ENCODE data around the gene ADAMTS12. TPM values are rescaled to one million over a fixed set of nuclear protein-coding genes. Genes with fewer than 3 reads are reported as not detected.

Gene ADAMTS12
- total RNA-seq, 1 experiment from 2014 or later: 17.5 TPM

DNA sequence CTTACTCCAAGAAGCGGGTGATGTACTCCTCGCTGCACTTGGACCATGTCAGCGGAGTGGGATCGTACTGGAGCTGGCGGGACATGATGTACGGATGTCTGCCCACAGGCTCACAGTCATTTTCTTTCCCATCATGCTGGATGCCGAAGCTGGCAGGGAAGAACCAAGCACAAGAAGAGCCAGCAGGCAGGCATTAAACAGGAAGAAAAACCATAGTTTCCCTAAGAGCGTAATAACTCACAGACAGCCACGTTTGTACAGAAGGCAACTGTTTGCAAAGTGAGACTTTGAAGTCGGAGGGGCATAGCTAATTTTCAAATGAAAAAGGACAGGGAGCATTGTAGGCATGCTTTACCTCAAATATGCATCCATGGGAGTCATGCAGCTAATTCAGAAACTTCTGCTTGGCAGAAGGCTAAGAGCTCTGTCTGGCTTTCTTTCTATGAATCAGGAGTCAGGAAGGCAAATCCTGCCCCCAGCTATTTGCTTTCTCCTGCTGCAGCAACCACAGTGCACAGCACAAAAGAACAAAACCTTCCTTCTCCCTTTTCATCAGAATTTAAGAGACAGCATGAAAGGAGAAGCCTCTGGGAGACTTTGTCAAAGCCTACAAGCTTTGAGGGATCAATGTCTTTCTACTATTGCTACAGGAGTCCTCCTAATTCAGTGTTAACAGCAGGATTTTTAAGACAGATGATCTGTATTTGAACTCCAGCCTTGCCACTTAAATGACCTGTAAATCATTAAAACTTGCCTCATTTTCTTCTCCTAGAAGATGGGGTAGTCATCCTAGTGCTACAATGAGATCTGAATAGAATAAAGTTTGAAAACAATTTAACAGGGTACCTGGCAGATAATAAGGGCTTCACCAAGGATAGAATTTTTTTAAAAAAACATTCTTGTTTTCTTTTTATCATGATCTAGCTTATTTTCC lies 242.0 kb downstream of the ADAMTS12 start:
- Histone ChIP-seq H3K9me3 (replicated peaks) (no peaks in the 10 kb centered on the region; the same call in 1 of the 2 replicates), H3K27ac (no peak overlapping the region), H3K4me1 (0 out of 2 replicates have a peak, but pooled peaks cover 3% of the 10 kb centered on the region), H3K4me3 (no peak overlapping the region), H3K27me3 (no peaks in the 10 kb centered on the region), H3K36me3 (peaks cover 8% of the 10 kb centered on the region; the same call in 1 of the 2 replicates)
- no peak for DNase-seq

DNA sequence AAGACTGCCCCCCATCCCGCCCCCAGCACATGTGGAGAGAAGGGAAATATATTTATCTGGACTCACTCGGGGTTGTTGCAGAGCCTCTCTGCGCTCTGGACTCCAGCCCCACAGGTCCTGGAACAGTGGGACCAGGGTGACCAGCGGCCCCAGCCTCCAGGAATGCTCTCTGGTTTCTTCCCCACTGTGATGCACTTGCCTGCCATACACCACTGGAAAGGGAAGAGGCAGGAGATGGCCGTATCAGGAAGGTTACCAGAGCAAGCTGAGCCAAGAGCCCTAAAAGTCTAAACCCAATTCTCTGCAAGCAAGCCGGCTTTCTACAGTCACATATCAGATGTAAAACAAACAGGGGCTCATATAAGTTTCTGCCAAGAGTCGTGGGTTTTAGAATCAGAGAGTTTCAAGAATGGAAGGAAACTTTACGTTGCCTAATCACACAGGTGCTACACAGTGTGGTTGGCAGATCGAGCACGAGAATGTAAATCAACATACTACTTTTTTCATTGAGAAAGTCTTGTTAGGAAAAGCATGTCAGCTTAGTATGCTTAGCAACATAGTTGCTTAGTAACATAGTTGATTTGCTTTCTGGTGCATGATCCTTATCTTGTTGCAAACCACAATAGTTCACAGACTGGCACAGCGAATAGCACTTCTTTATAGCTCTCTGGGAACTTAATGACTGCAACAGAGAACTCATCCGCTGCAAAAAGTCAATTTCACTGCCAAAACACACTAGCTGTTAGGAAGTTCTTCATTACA lies 249.9 kb downstream of the ADAMTS12 start:
- peaks cover 8% of the 10 kb centered on the region for H3K9me3 ChIP-seq (replicated peaks)
- no peak overlapping the region for H3K27ac ChIP-seq
- H3K36me3 ChIP-seq: peaks cover 15% of the 10 kb centered on the region; the same call in 1 of the 2 replicates
- no peak overlapping the region for H3K4me3 ChIP-seq
- no peak for DNase-seq
- H3K27me3 ChIP-seq: no peaks in the 10 kb centered on the region
- 0 out of 2 replicates have a peak, but pooled peaks cover 3% of the 10 kb centered on the region for H3K4me1 ChIP-seq

DNA sequence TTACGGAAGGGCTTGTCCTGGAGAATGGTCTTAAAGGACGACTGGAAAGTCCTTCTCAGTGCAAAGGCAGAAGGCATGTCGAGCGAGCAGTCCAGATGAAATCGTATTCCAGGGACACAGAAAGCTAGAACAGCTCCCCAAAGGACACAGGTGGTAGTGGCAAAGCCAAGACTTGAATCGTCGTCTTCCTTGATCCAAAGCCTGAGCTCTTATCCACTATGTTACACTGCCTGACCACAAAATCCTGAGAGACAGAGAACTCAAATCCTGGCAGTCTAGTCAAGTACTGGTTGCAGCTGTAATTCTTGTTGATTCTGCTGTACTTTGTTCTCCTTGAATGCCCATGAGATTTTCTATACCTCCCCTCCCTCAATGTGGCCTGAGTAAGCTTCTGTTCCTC lies 252.3 kb downstream of the ADAMTS12 start:
- Histone ChIP-seq H3K4me1 (no peaks in the 10 kb centered on the region), H3K4me3 (no peak overlapping the region), H3K27ac (no peak overlapping the region), H3K27me3 (no peaks in the 10 kb centered on the region), H3K36me3 (peaks cover 14% of the 10 kb centered on the region; the same call in 1 of the 2 replicates), H3K9me3 (replicated peaks) (peaks cover 8% of the 10 kb centered on the region)
- no peak for DNase-seq

DNA sequence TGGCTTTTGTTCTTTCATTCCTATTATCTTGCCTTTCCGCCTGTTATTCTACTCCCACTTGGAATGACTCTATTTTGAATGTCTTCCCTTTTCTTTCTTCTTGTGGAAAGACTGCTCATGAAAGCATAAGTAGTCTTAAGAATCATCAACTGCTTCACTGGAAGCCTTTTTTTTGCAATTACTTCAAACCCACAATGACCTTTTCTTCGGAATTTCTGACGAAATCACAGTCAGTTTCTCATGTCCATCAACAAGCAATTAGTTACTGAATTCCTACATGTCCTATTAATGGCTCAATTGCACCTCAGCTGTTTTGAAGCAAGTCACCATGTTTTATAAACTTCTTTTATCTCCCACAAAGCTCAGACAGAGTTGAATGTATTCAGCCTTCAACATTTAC lies 254.8 kb downstream of the ADAMTS12 start:
- H3K4me3 ChIP-seq: no peak overlapping the region
- DNase-seq: no peak
- H3K9me3 ChIP-seq (replicated peaks): no peaks in the 10 kb centered on the region
- H3K36me3 ChIP-seq: peaks cover 8% of the 10 kb centered on the region; the same call in 1 of the 2 replicates
- H3K27ac ChIP-seq: no peak overlapping the region
- no peaks in the 10 kb centered on the region for H3K4me1 ChIP-seq
- no peaks in the 10 kb centered on the region for H3K27me3 ChIP-seq

DNA sequence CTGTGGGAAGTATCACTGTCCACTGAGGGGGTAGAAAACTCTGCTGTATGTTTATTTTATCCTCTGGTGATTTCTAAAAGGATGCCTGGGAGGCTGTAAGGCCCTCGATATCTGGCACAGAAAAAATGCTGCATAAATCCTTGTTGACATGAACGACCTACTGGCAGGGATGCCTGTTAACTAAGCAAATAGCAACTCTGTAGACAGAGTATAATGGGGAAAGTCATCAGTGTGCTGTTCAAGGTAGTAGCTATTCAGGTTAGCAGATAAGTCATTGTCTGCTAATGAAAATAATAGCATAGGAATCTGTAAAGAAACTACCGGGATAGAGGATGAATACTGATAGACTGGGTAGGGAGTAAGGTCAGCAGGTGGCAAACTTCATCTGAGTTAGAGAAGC lies 256.2 kb downstream of the ADAMTS12 start:
- Histone ChIP-seq H3K27ac (no peak overlapping the region), H3K4me1 (no peaks in the 10 kb centered on the region), H3K9me3 (replicated peaks) (no peaks in the 10 kb centered on the region), H3K4me3 (no peak overlapping the region), H3K27me3 (no peaks in the 10 kb centered on the region), H3K36me3 (peaks cover 8% of the 10 kb centered on the region; the same call in 1 of the 2 replicates)
- no peak for DNase-seq

DNA sequence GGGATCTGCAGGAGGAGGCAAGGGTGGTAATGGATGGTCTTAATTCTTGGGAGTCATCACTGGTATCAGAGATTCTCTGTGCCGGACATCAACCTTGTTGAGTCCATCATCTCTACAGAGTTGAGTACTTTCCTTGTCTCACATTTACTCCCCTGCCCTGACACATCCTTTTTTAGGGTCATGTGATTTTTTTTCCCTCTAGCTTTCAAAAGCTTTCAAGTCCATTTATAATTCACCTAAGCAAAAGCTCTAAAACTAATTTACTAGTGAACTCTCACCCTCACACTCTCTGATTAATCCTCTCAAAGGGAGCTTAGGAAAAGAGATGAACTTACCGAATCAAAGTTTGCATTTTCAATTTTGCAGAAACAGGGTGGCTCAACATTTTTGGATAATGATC lies 258.1 kb downstream of the ADAMTS12 start:
- H3K9me3 ChIP-seq (replicated peaks): no peaks in the 10 kb centered on the region
- no peak for DNase-seq
- peaks cover 8% of the 10 kb centered on the region; the same call in 1 of the 2 replicates for H3K36me3 ChIP-seq
- H3K4me3 ChIP-seq: no peak overlapping the region
- H3K4me1 ChIP-seq: no peaks in the 10 kb centered on the region; the same call in 1 of the 2 replicates
- H3K27ac ChIP-seq: no peak overlapping the region
- H3K27me3 ChIP-seq: no peaks in the 10 kb centered on the region

DNA sequence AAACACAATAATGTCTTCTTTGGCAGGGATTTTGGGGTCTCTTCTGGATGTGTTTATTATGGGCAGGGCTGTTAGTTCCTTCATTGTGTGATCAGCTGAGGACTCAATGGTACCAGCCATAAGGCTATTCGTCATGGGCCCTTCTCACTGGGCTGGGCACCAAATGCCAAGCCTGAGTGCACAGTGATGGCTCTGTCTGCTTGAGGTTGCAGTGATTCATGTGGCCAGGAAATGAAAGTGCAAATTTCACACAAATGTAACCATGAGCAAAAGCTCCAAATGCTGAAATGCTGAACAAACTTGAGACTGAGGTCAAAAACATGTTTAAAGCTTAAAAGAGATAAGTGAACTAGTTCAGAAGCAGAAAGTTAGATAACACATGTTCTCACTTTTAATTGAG lies 260.0 kb downstream of the ADAMTS12 start:
- Histone ChIP-seq H3K4me3 (no peak overlapping the region), H3K27me3 (no peaks in the 10 kb centered on the region), H3K4me1 (no peaks in the 10 kb centered on the region; the same call in 1 of the 2 replicates), H3K9me3 (replicated peaks) (no peaks in the 10 kb centered on the region), H3K36me3 (peaks cover 4% of the 10 kb centered on the region; the same call in 1 of the 2 replicates), H3K27ac (no peak overlapping the region)
- no peak for DNase-seq

DNA sequence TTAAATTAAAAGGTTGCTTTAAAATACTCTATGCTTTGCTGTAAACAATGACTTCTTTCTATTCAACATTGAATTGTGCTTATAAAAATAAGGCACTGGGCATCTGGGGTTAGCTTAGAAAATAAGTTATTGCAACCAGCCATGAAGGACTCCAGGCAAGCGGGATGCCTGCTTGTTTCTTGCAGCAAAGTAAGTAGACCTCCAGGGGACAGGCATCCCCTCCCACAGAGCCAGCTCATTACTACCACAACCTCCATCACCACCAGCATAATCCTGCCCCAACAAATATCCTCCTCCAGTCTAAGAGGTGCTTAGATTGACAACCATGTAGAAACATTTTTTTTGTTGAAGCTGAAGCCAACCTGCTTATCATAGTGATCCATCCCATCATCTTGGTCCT lies 260.7 kb downstream of the ADAMTS12 start:
- Histone ChIP-seq H3K9me3 (replicated peaks) (no peaks in the 10 kb centered on the region), H3K4me3 (no peak overlapping the region), H3K36me3 (peaks cover 4% of the 10 kb centered on the region; the same call in 1 of the 2 replicates), H3K27ac (no peak overlapping the region), H3K4me1 (no peaks in the 10 kb centered on the region; the same call in 1 of the 2 replicates), H3K27me3 (no peaks in the 10 kb centered on the region)
- DNase-seq: no peak

DNA sequence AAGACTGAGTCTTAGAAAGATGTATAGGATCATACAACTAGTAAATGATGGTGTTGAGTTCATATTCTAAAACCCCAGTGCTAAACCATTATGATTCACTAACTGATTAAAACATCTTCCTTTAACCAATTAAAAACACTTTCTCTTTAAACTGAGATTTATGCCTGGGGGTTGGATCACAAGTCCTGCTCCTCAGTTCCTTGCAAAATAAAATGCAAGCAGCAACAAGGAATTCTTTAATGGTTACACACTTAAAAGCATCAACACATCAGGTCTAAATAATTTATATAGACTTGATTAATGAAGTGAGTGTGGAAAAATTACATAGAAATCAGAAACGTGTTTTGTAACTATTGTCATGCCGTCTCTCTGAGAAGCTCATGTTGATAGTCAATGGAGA lies 261.8 kb downstream of the ADAMTS12 start:
- no peaks in the 10 kb centered on the region; the same call in 1 of the 2 replicates for H3K4me1 ChIP-seq
- peaks cover 4% of the 10 kb centered on the region; the same call in 1 of the 2 replicates for H3K36me3 ChIP-seq
- DNase-seq: no peak
- H3K9me3 ChIP-seq (replicated peaks): no peaks in the 10 kb centered on the region
- H3K27me3 ChIP-seq: no peaks in the 10 kb centered on the region
- no peak overlapping the region for H3K27ac ChIP-seq
- no peak overlapping the region for H3K4me3 ChIP-seq

DNA sequence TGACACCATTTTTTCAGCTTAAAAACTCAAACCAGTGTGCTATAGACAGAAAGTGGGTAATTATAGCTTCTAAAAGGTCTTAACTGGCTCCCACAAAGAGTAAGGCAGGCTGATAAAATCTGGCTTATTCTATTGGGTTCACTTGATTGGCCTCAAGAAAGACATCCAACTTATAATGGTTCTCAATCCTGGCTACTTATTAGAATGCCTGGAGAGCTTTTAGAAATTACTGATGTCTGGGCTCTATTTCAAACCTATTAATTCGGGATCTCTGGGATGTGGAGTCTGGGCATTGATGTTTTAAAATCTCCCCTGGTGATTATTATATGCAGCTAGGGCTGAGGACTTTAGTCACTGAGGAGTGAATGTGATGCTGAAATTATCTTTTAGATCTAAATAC lies 263.0 kb downstream of the ADAMTS12 start:
- Histone ChIP-seq H3K36me3 (peaks cover 2% of the 10 kb centered on the region; the same call in 1 of the 2 replicates), H3K4me1 (no peaks in the 10 kb centered on the region; the same call in 1 of the 2 replicates), H3K27ac (no peak overlapping the region), H3K4me3 (no peak overlapping the region), H3K27me3 (no peaks in the 10 kb centered on the region), H3K9me3 (replicated peaks) (no peaks in the 10 kb centered on the region)
- DNase-seq: no peak

DNA sequence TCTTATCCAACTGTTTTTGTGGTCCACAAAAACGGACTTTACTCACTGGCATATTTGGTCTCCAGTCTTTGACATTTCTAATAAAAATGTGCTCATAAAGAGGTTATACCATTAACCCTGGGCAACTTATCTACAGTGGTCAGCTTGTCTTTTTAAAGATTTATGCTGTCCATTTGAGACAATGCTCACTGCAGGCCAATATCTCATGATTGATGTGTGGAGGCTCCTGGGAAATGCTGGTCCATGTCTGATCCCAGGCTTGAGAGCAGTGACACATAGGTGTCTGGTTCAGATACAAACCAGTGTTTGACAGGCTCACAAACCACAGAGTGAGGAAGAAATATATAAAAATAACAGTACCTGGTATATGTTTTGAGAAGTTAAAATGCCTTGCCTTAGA lies 270.3 kb downstream of the ADAMTS12 start:
- no peak for DNase-seq
- Histone ChIP-seq H3K27ac (no peak overlapping the region), H3K4me3 (no peak overlapping the region), H3K4me1 (no peaks in the 10 kb centered on the region), H3K9me3 (replicated peaks) (no peaks in the 10 kb centered on the region), H3K27me3 (no peaks in the 10 kb centered on the region), H3K36me3 (peaks cover 5% of the 10 kb centered on the region; the same call in 1 of the 2 replicates)

DNA sequence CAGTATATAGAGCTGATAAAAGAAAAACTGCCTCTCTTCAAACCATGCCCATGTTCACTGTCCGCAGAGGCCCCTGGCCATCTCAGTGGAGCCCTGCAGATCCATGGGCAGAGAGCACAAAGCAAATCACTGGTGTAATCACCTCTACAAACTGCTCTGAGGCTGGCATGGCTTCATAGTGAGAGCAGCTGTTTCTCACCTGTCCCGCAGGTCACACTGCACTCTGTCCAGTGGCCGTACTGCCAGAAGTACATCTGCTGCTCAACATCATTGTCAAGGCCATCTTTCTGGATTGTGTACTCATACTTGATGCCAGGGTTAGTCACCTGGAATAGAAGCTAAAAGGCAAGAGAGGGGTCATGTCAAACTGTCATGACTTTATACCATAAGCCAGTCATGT lies 277.8 kb downstream of the ADAMTS12 start:
- 0 out of 2 replicates have a peak, but pooled peaks cover 3% of the 10 kb centered on the region for H3K4me1 ChIP-seq
- H3K27ac ChIP-seq: no peak overlapping the region
- DNase-seq: no peak
- H3K27me3 ChIP-seq: no peaks in the 10 kb centered on the region
- H3K9me3 ChIP-seq (replicated peaks): no peaks in the 10 kb centered on the region
- H3K4me3 ChIP-seq: no peak overlapping the region
- H3K36me3 ChIP-seq: no peaks in the 10 kb centered on the region

DNA sequence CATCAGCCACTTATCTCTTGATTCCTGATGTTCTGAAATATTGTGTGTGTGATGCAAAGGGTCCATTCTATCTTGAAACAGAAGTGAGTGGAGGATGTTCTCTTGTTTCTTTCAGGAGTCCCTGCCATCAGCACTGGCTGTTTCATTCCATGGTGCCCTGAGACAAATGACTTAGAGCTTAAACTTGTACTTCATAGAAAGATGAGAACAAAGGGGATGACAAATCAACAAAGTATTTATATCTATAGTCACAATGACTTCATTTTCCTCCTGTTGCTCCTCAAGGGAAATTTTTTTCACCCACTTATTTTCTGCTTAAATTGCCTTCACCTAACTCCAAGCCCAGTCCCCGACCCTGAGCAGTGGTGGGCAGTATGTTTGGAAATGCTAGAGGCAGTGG lies 279.4 kb downstream of the ADAMTS12 start:
- H3K27ac ChIP-seq: no peak overlapping the region

DNA sequence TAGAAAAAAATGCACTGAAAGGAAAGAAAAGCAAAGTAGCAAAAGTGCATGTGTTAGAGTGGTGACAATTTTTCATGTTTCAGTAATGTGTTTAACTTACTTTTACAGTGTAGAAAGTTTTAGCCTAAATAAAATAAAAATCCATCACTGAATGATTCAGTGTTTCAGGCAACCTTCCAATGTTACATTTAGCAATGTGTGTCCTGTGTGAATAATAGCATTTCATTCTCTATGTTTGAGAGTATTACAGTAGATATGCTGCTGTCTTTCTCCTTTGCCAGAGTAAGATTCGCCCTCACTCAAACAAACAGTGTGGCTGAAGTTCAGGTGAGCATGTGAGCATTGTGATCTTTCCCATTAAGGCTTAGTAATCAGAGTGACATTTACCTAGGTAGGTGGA lies 279.9 kb downstream of the ADAMTS12 start:
- peaks cover 5% of the 10 kb centered on the region; the same call in 1 of the 2 replicates for H3K4me1 ChIP-seq
- H3K9me3 ChIP-seq (replicated peaks): no peaks in the 10 kb centered on the region
- no peak overlapping the region for H3K4me3 ChIP-seq
- no peak overlapping the region for H3K27ac ChIP-seq
- H3K36me3 ChIP-seq: no peaks in the 10 kb centered on the region
- no peak for DNase-seq
- no peaks in the 10 kb centered on the region for H3K27me3 ChIP-seq

More for the DNA sequence above, 279.4 kb downstream of the ADAMTS12 start:
- peaks cover 5% of the 10 kb centered on the region; the same call in 1 of the 2 replicates for H3K4me1 ChIP-seq
- no peak for DNase-seq
- no peaks in the 10 kb centered on the region for H3K27me3 ChIP-seq
- H3K9me3 ChIP-seq (replicated peaks): no peaks in the 10 kb centered on the region
- no peaks in the 10 kb centered on the region for H3K36me3 ChIP-seq
- H3K4me3 ChIP-seq: no peak overlapping the region

Data from SJCRH30 (cell line).